OCI-LY7 (cell line): Measurements from ENCODE around the gene SESN3.
"Not testable (repeated sequence)": the region's sequence is repeated elsewhere in the genome, so short reads cannot be mapped to it uniquely, and the experiment has no call there.

ENCODE experiments used
- CTCF ChIP-seq: fragments of 200-600 bp; sonication (generic); conservative IDR thresholded peaks from 2 replicates; pipeline ENCODE4 v1.5.1; 2014; ENCODE audit warnings: mild to moderate bottlenecking, antibody characterized with exemption, low read length, moderate library complexity, mixed read lengths
- EZH2phosphoT487 ChIP-seq: fragments of 200-600 bp; sonication (generic); IDR thresholded peaks from 2 replicates; pipeline ENCODE4 v1.6.1; 2018; ENCODE audit warnings: low read depth, borderline replicate concordance, mild to moderate bottlenecking, mixed run types, antibody characterized with exemption, low read length, moderate library complexity, mixed read lengths

DNA sequence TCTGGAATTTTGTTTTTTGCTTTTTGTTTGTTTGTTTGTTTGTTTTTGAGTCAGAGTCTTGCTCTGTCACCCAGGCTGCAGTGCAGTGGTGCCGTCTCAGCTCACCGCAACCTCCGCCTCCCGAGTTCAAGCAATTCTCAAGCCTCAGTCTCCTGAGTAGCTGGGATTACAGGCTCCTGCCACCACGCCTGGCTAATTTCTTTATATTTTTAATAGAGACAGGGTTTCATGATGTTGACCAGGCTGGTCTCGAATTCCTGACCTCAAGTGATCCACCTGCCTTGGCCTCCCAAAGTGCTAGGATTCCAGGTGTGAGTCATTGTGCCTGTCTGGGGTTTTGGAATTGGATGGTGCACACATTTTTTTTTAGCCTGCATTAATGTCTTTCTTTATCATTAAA lies 20.9 kb upstream of the SESN3 start:
- TF ChIP-seq CTCF, EZH2phosphoT487: not testable (repeated sequence)
